ENCODE data around the gene FGF18.

GRCh38 chr5:171434874-171435273 lies 15.4 kb downstream of the FGF18 start:
- no peak for TF ChIP-seq ZNF318 (IDR thresholded peaks at IDR 0.05; ENCODE audit: borderline replicate concordance in 1 of 2, low read depth in 1 of 2)
- TF ChIP-seq RHOXF2B (CRISPR knock-in tag; conservative IDR thresholded peaks at IDR 0.05) = no peak
- no peak for TF ChIP-seq ZNF354B (CRISPR knock-in tag; IDR thresholded peaks at IDR 0.05)
- no peak for TF ChIP-seq LCOR (CRISPR knock-in tag; IDR thresholded peaks at IDR 0.05)
- no peak for TF ChIP-seq CTCF (IDR thresholded peaks at IDR 0.05 in 2 of 3, conservative IDR thresholded peaks at IDR 0.05 in 1 of 3; ENCODE audit: insufficient read depth in 2 of 3, low read depth in 1 of 3, low read length in 3 of 3)
- TF ChIP-seq MLLT1 (IDR thresholded peaks at IDR 0.05) = no peak
- TF ChIP-seq SREBF2 (CRISPR knock-in tag; IDR thresholded peaks at IDR 0.05) = no peak
- TF ChIP-seq POU5F1 (IDR thresholded peaks at IDR 0.05; ENCODE audit: borderline replicate concordance, low read depth, low read length, partially characterized antibody) = no peak
- TF ChIP-seq HINFP (tag; conservative IDR thresholded peaks at IDR 0.05; ENCODE audit: low read depth) = no peak
- no peak for TF ChIP-seq EHMT2 (IDR thresholded peaks at IDR 0.05)
